Central memory CD8-positive, alpha-beta T cell (primary cell): ENCODE data around the gene CAMK2B.

Experiments used
- ATAC-seq: fragments of 150-1000 bp; cut with Tn5 transposase; replicated peaks from 2 replicates; pipeline ENCODE4 v1.10.0; 2022; ENCODE audit warnings: mild to moderate bottlenecking, moderate FRiP score, moderate number of reproducible peaks; ENCODE audit not compliant: poor library complexity, severe bottlenecking; ENCODE audit errors: extremely low read depth
- DNase-seq, 2 donors: peaks; one replicate each; pipeline ENCODE4 v3.0.0; 2021; ENCODE audit warnings: low spot score in 2 of 2
- H3K27ac Mint-ChIP-seq: one replicate; pipeline ENCODE4 v1.8.0; 2022; ENCODE audit warnings: low read depth, mild to moderate bottlenecking, moderate library complexity, mixed read lengths
- H3K27me3 Mint-ChIP-seq: one replicate; pipeline ENCODE4 v1.8.0; 2022; ENCODE audit warnings: mixed read lengths
- H3K36me3 Mint-ChIP-seq: one replicate; pipeline ENCODE4 v1.8.0; 2022; ENCODE audit warnings: mild to moderate bottlenecking, moderate library complexity, mixed read lengths; ENCODE audit not compliant: insufficient read depth
- H3K4me1 Mint-ChIP-seq: one replicate; pipeline ENCODE4 v1.8.0; 2022; ENCODE audit warnings: mixed read lengths
- H3K4me3 Mint-ChIP-seq: one replicate; pipeline ENCODE4 v1.8.0; 2022; ENCODE audit warnings: mild to moderate bottlenecking, moderate library complexity, mixed read lengths
- H3K9me3 Mint-ChIP-seq: one replicate; pipeline ENCODE4 v1.8.0; 2022; ENCODE audit warnings: mixed read lengths

Gene CAMK2B

DNA sequence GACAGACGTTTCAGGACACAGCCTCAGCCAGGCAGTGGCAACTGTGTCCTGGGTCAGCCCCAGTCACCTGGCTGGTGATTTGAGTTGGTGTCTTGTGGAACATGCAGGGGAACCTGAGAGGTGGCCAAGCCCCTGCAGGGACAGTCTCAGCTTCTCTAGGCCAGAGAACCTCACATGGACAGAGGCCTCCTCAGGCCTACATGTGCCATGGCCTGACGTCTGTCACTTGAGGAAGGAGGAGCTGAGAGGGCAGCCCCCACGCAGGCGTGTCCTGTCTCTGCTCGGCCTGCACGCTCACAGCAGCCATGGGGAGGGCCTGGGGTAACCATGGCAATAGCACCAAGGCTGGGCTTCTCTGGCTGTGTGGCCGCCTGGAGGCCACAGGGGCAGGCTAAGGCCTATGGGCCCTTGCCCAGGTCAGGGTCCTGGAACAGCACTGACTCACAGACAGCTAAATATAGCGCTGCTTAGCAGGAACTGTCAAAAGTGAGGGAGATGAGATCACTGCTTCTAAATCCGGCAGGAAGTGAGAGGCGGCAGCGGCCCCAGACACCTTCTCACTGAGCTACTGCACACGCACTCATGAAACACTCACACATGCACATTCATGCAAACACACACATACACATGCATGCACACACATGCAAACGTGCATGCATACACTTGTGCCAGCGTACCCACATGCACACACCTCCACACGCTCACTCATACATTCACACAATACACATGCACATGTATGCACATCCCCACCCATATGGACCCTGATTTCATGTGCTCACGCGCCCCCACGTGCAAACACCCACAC is 67.6 kb downstream of the CAMK2B start:
- peak; percentile 91 for ATAC-seq
- Mint-ChIP-seq H3K9me3 (no peaks in the 10 kb centered on the region), H3K36me3 (peaks cover 3% of the 10 kb centered on the region), H3K27ac (peak overlapping the region; percentile 54), H3K4me1 (peaks cover 17% of the 10 kb centered on the region), H3K27me3 (no peaks in the 10 kb centered on the region), H3K4me3 (peak overlapping the region; percentile 31)
- DNase-seq, result peak; percentile 29 to 35

DNA sequence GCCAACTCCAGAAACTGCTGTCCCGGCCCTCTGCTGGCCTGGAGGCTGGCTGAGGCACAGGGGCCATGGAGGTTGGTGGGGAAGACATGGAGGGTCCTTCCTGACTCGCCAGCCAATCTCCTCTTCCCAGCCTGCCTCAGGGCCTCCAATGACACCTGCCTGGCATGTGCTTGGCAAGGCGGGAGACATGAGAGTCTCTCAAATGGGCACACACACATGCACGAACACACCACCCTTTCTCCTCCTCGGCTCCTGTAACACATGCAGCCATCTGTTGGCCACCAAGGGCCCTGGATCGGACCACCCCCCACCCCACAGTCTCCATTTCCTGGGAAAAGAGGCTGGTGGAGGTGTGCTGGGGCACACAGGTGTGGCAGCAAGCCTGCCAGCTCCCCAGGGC is 68.2 kb downstream of the CAMK2B start:
- Mint-ChIP-seq H3K27ac (peak overlapping the region; percentile 54), H3K36me3 (peaks cover 3% of the 10 kb centered on the region), H3K4me1 (peaks cover 17% of the 10 kb centered on the region)

DNA sequence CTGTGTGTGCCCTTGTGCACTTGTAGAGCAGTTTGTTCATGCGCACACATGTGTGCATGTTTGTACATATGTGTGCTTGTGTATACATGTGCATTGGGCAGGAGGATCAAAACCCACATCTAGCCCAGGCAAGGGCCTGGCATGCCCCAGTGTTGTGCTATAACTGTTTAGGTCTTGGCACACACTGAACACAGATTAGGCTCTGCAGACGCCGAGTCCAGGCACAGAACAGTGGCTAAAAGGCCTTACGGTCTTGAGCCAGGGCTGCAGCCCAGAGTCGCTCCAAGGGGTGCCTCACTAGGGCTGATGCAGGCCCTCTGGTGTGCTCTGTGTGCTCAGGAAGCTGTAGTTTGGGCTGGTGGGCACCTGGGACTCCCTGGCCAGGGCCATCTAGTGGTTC is 68.9 kb downstream of the CAMK2B start:
- Mint-ChIP-seq H3K4me3 (no peak overlapping the region), H3K36me3 (peaks cover 3% of the 10 kb centered on the region), H3K9me3 (no peaks in the 10 kb centered on the region), H3K4me1 (peaks cover 17% of the 10 kb centered on the region), H3K27ac (peak overlapping the region; percentile 26), H3K27me3 (no peaks in the 10 kb centered on the region)
- no peak for ATAC-seq
- DNase-seq, result no peak

More for the DNA sequence above, 68.2 kb downstream of the CAMK2B start:
- no peaks in the 10 kb centered on the region for H3K27me3 Mint-ChIP-seq
- no peak for DNase-seq
- no peak for ATAC-seq
- H3K9me3 Mint-ChIP-seq, result no peaks in the 10 kb centered on the region
- H3K4me3 Mint-ChIP-seq, result no peak overlapping the region

DNA sequence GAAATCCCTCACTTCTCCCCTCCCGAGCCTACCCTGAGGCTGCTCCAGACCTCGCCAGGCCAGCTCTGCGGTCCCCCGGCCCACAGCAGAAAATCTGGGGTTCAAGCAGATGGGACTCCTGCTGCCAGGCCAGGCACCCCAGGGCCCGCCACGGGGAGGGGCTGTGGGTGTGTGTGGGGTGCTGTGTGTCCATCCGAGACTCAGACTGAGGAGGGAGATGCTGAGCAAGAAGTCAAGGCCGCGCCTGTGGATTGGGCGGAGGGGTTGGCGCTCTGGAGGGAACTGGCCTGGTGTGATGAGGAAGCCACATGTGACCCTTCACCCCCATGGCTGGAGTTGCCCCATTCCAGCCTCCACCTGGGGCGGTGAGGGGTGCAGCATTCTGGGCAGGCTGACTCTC is 73.5 kb downstream of the CAMK2B start:
- no peaks in the 10 kb centered on the region for H3K4me1 Mint-ChIP-seq
- H3K36me3 Mint-ChIP-seq, result peaks cover 1% of the 10 kb centered on the region
- no peaks in the 10 kb centered on the region for H3K27me3 Mint-ChIP-seq
- no peak for DNase-seq
- ATAC-seq, result no peak
- no peaks in the 10 kb centered on the region for H3K9me3 Mint-ChIP-seq
- H3K27ac Mint-ChIP-seq, result no peak overlapping the region
- no peak overlapping the region for H3K4me3 Mint-ChIP-seq

DNA sequence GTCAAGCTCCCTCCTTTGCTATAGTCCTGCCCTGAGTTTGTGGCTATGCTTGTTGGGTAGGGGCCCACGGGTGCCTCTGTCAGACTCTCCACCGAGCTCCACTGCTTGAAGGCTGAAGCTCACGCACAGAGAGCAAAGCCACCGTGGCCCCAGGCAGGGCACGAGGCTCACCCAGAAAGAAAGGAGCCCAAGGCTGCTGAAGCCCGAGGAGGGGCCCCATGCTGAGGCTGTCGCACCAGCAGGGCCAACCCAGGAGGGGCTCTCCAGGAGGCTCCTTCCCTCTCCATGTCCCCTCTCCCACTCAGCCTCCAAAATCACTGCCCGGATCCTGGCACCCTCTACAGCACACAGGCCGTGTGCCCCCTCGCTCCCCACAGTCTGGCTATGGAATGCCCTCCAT is 74.1 kb downstream of the CAMK2B start:
- Mint-ChIP-seq H3K4me1 (no peaks in the 10 kb centered on the region), H3K27ac (no peak overlapping the region), H3K27me3 (no peaks in the 10 kb centered on the region), H3K9me3 (no peaks in the 10 kb centered on the region), H3K36me3 (peaks cover 1% of the 10 kb centered on the region), H3K4me3 (no peak overlapping the region)
- ATAC-seq (no peak), DNase-seq (no peak)

DNA sequence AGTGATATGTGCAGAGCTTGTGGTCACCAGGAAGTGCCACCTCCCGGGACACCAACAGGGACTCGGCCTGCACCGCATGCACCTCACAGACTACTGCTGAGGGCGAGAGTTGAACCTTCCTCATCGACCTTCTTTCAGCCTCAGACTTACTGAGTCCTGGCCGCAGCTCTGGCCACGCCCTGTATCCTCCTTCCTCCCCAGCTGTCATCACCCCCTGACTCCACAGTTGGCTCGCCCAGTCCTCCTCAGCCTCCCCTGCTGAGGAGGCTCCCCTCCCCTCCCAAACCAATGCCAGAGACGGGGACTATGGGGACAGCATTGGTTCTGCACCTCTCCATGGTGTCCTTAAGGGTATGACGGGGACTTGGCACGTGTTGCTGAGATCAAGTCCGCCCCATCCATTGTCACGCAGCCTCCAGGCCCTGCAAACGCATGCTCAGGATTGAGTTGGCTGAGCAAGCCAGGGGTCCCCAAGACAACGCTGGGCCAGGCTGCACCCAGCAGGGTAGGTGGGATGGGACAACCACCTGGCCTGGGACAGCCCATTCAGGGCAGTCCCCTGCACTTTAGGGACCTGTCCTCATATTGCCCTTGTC is 75.7 kb downstream of the CAMK2B start:
- ATAC-seq (no peak), DNase-seq (no peak)
- H3K4me3 Mint-ChIP-seq, result no peak overlapping the region
- H3K27me3 Mint-ChIP-seq, result no peaks in the 10 kb centered on the region
- H3K9me3 Mint-ChIP-seq, result no peaks in the 10 kb centered on the region
- H3K4me1 Mint-ChIP-seq, result no peaks in the 10 kb centered on the region
- H3K36me3 Mint-ChIP-seq, result peaks cover 1% of the 10 kb centered on the region
- H3K27ac Mint-ChIP-seq, result no peak overlapping the region

DNA sequence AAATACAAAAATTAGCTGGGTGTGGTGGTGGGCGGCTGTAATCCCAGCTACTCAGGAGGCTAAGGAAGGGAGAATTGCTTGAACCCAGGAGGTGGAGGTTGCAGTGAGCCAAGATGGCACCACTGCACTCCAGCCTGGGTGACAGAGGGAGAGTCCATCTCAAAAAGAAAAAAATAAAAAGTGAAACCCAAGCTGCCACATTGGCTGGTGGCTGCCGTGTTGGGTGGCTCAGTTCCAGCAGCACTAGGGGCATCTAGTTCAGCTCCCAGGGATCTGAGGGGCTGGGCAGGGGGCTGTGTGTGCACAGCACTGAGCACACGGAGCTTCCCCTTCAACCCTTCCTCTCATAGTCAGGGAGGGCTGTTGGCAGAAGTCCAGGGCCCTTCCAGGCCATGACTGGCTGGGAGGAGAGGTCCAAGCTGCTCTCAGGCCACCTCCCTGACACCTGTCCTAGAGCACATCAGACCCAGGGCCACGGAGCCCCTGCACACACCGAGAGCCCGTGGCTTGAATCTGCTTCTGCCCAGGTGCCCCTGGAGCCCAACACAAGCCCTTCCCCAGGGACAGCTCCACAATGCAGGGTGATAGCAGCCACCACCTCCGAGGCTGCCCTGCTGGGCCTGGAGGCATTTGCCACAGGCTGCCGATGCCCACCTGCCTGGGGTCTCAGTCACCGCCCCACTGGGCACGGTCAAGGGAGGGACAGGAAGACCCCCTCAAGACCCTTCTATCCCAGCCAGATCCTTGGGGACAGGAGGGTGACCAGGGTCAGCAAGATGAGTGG is 77.3 kb downstream of the CAMK2B start:
- Mint-ChIP-seq H3K27ac (no peak overlapping the region), H3K27me3 (no peaks in the 10 kb centered on the region), H3K4me1 (no peaks in the 10 kb centered on the region), H3K4me3 (no peak overlapping the region), H3K9me3 (no peaks in the 10 kb centered on the region), H3K36me3 (no peaks in the 10 kb centered on the region)
- no peak for ATAC-seq
- no peak for DNase-seq

DNA sequence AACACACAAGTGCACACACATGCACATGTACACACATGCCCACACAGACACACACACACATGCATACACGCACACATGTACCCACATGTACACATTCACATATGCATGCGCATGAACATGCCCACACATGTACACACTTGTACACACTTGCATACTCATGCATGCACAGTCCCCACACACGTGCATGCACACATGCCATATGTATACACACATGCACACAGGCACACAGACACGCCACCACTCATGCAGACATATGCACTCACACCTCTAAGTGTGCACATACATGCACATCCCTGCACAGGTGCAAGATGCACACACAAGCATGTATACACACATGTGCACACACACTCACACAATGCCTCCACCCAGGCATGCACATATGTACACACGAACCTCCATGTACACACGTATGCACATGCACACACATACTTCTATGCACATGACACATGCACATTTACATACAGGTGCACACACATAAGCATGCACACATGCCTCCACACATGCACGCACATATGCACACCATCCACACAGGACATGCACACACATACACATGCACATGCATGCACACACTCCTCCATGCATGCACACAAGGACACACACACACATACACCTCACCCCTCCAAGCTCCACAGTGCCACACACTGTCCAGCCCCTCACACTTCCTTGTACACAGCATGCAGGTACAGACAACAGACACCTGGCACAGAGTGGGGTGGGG is 78.8 kb downstream of the CAMK2B start:
- ATAC-seq (no peak), DNase-seq (no peak)
- Mint-ChIP-seq H3K27me3 (no peaks in the 10 kb centered on the region), H3K4me1 (no peaks in the 10 kb centered on the region), H3K9me3 (no peaks in the 10 kb centered on the region), H3K36me3 (no peaks in the 10 kb centered on the region), H3K4me3 (no peak overlapping the region), H3K27ac (no peak overlapping the region)

DNA sequence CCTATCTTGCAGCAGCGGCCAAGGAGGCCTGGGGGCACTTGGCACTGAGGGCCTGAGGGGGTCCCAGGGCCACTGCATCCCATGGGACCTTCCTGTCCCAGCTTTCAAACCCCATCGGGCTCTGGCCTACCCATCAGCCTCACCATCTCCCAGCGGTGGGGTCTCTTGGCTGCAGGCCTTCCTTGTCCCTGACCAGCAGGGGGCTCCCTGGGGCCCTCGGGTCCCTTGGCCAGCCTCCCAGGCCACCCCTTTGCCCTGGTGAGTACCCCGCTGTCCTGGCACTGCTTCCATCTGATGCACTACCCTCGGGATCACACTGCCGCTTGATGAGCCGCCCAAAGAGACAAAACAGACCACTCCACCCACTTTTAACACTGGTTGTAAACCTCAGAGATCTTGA is 81.1 kb downstream of the CAMK2B start:
- DNase-seq (no peak), ATAC-seq (no peak)
- Mint-ChIP-seq H3K9me3 (no peaks in the 10 kb centered on the region), H3K4me1 (no peaks in the 10 kb centered on the region), H3K36me3 (no peaks in the 10 kb centered on the region), H3K27ac (no peak overlapping the region), H3K4me3 (no peak overlapping the region), H3K27me3 (no peaks in the 10 kb centered on the region)

DNA sequence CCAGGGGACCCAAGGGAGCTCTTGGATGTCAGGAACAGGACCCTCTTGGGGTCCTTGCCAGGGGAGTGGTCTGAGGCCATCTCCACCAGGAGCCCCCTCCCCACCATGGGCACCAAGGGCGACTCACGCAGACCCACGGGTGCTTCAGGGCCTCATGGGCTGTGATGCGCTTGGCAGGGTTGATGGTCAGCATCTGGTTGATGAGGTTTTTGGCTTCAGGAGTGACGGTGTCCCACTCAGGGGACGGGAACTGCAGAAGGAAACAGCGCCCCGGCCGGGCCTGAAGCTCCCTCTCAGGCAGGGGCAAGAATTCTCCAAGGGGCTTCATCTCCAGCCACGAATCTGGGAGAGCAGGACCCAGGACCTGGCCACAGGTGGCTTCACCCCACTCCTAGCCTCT is 83.3 kb downstream of the CAMK2B start:
- H3K9me3 Mint-ChIP-seq, result no peaks in the 10 kb centered on the region
- H3K27me3 Mint-ChIP-seq, result no peaks in the 10 kb centered on the region
- no peak for DNase-seq
- ATAC-seq, result no peak
- no peak overlapping the region for H3K4me3 Mint-ChIP-seq
- H3K36me3 Mint-ChIP-seq, result no peaks in the 10 kb centered on the region
- H3K4me1 Mint-ChIP-seq, result no peaks in the 10 kb centered on the region
- H3K27ac Mint-ChIP-seq, result no peak overlapping the region

DNA sequence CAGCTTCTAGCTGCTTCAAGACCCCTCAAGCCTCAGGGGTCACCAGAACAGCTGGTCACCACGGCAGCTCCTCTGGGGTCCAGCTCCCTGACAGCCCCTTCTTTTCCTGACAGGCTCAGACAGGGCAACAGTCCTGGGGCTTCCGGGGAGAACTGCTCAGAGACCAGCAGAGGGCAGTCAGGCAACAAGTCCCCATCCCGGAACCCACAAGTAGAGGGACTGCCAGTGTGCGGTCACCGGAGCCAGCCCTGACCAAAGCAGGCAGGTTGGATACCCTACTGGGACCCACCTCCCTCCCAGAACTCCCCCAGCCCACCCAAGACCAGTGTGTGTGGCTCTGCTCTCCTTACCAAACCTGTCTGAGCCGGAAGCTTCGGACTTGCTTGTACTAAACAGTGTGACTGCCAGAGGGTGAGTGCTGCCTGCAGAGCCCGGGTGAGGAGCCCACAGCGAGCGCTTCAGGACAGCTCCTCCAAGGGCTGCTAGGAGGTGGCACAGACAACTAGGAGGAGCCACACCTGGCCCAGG is 84.3 kb downstream of the CAMK2B start:
- DNase-seq (peak; percentile 25 to 26), ATAC-seq (peak; percentile 66)
- Mint-ChIP-seq H3K9me3 (no peaks in the 10 kb centered on the region), H3K4me1 (no peaks in the 10 kb centered on the region), H3K27me3 (peaks cover 10% of the 10 kb centered on the region), H3K27ac (no peak overlapping the region), H3K4me3 (no peak overlapping the region), H3K36me3 (no peaks in the 10 kb centered on the region)

DNA sequence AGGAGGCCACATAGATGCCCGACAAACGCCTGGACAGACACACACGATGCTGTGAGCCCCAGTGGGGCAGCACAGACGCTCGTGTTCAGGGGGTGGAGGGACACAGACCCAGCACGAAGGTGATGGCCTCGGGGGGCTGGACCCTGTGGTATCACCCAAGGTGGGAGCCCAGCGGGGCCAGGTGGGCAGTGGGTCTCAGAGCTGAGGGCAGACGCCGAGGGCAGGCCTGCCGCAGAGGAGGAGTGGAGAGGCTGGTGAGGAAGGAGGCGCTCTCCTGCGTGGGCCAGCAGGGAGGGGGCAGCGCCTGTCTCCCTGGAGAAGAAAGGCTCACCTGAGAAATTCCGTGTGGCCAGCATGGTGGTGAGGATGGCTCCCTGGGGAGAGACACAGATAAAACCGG is 85.0 kb downstream of the CAMK2B start:
- Mint-ChIP-seq H3K36me3 (no peaks in the 10 kb centered on the region), H3K9me3 (no peaks in the 10 kb centered on the region), H3K4me3 (no peak overlapping the region), H3K27ac (no peak overlapping the region), H3K27me3 (peaks cover 14% of the 10 kb centered on the region), H3K4me1 (no peaks in the 10 kb centered on the region)
- ATAC-seq (no peak), DNase-seq (no peak)
